Breast epithelium (tissue), 3 donors: ENCODE measurements around the gene OR2H1.

Experiments used
- CTCF ChIP-seq, 3 donors: fragments of 450-650 bp; IDR thresholded peaks; one replicate each; pipeline ENCODE4 v1.5.1; 2016 to 2017; ENCODE audit warnings: antibody characterized with exemption in 3 of 3, mild to moderate bottlenecking in 3 of 3, moderate library complexity in 3 of 3
- POLR2A ChIP-seq: fragments of 450-650 bp; IDR thresholded peaks from one replicate; pipeline ENCODE4 v1.6.1; 2016; ENCODE audit warnings: antibody characterized with exemption, mild to moderate bottlenecking, moderate library complexity

- TF ChIP-seq CTCF (IDR thresholded peaks at IDR 0.05) (no peak), POLR2A (no peak)
Observed at GRCh38 chr6:29466241-29466640, 9.3 kb downstream of the OR2H1 start.
